Measurements from ENCODE around the gene LRBA.

The LRBA gene

GRCh38 chr4:150942539-150942938 lies 72.5 kb downstream of the LRBA start:
- H3K27ac ChIP-seq: no peak overlapping the region
- TF ChIP-seq, protein P1, sequence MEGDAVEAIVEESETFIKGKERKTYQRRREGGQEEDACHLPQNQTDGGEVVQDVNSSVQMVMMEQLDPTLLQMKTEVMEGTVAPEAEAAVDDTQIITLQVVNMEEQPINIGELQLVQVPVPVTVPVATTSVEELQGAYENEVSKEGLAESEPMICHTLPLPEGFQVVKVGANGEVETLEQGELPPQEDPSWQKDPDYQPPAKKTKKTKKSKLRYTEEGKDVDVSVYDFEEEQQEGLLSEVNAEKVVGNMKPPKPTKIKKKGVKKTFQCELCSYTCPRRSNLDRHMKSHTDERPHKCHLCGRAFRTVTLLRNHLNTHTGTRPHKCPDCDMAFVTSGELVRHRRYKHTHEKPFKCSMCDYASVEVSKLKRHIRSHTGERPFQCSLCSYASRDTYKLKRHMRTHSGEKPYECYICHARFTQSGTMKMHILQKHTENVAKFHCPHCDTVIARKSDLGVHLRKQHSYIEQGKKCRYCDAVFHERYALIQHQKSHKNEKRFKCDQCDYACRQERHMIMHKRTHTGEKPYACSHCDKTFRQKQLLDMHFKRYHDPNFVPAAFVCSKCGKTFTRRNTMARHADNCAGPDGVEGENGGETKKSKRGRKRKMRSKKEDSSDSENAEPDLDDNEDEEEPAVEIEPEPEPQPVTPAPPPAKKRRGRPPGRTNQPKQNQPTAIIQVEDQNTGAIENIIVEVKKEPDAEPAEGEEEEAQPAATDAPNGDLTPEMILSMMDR (IDR thresholded peaks at IDR 0.05): no peak
- no peak for DNase-seq (ENCODE audit: low spot score)
- no peak overlapping the region for H3K4me3 ChIP-seq

- no peak for DNase-seq (ENCODE audit: low spot score)
- H3K27ac ChIP-seq: no peak overlapping the region
- TF ChIP-seq, protein P1 (IDR thresholded peaks at IDR 0.05): no peak
- H3K4me3 ChIP-seq: no peak overlapping the region
Measured at GRCh38 chr4:150940123-150940522, 75.0 kb downstream of the LRBA start.

DNA sequence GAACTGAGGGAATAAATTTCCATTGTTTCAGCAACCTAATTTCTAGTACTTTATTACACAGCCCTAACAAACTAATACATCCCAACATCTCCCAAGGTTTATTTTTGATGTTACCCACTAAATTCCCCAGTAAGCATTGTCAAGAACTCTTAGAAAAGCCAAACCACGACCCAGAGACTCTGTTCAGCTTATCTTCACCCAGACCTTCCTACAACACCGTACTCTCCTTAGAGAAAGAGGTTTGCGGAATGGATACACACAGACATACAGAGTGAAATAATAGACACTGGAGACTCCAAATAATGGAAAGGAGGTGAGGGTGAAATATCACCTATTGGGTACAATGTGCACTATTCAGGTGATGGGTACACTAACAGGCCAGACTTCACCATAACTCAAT lies 75.6 kb downstream of the LRBA start:
- no peak overlapping the region for H3K27ac ChIP-seq
- TF ChIP-seq, protein P1 (IDR thresholded peaks at IDR 0.05): no peak
- H3K4me3 ChIP-seq: no peak overlapping the region
- no peak for DNase-seq (ENCODE audit: low spot score)

GRCh38 chr4:150938873-150939499 lies 76.1 kb downstream of the LRBA start:
- TF ChIP-seq, protein P1 (IDR thresholded peaks at IDR 0.05): no peak
- DNase-seq (ENCODE audit: low spot score): no peak
- no peak overlapping the region for H3K4me3 ChIP-seq

GRCh38 chr4:150938417-150938816 lies 76.7 kb downstream of the LRBA start:
- Histone ChIP-seq H3K4me3 (no peak overlapping the region), H3K27ac (no peak overlapping the region)
- DNase-seq (ENCODE audit: low spot score): no peak
- TF ChIP-seq, protein P1 (IDR thresholded peaks at IDR 0.05): no peak

More at GRCh38 chr4:150938873-150939499, 76.1 kb downstream of the LRBA start:
- no peak overlapping the region for H3K27ac ChIP-seq

GRCh38 chr4:150934022-150934421 lies 81.1 kb downstream of the LRBA start:
- DNase-seq (ENCODE audit: low spot score): no peak
- H3K27ac ChIP-seq: no peak overlapping the region
- TF ChIP-seq, protein P1 (IDR thresholded peaks at IDR 0.05): no peak
- no peak overlapping the region for H3K4me3 ChIP-seq

- TF ChIP-seq, protein P1 (IDR thresholded peaks at IDR 0.05): no peak
- no peak overlapping the region for H3K4me3 ChIP-seq
- DNase-seq (ENCODE audit: low spot score): no peak
- H3K27ac ChIP-seq: no peak overlapping the region
Measured at GRCh38 chr4:150931796-150932195, 83.3 kb downstream of the LRBA start.
